DND-41 (cell line): ENCODE data around the gene THG1L.

Experiments
- CTCF ChIP-seq: IDR thresholded peaks from 2 replicates; pipeline ENCODE4 v1.5.1; 2012; ENCODE audit warnings: borderline replicate concordance, low read length, moderate library complexity, mild to moderate bottlenecking; ENCODE audit not compliant: poor library complexity, severe bottlenecking; ENCODE audit errors: extremely low read depth
- EZH2 ChIP-seq: IDR thresholded peaks from 3 replicates; pipeline ENCODE4 v1.6.1; 2012; ENCODE audit warnings: borderline replicate concordance, low read depth, mild to moderate bottlenecking, moderate library complexity, low read length, inconsistent platforms; ENCODE audit not compliant: severe bottlenecking

- no peak for TF ChIP-seq EZH2
- TF ChIP-seq CTCF = no peak
Observed at GRCh38 chr5:157772127-157772526, 40.9 kb downstream of the THG1L start.
